ENCODE results near the gene TBC1D21.

DNA sequence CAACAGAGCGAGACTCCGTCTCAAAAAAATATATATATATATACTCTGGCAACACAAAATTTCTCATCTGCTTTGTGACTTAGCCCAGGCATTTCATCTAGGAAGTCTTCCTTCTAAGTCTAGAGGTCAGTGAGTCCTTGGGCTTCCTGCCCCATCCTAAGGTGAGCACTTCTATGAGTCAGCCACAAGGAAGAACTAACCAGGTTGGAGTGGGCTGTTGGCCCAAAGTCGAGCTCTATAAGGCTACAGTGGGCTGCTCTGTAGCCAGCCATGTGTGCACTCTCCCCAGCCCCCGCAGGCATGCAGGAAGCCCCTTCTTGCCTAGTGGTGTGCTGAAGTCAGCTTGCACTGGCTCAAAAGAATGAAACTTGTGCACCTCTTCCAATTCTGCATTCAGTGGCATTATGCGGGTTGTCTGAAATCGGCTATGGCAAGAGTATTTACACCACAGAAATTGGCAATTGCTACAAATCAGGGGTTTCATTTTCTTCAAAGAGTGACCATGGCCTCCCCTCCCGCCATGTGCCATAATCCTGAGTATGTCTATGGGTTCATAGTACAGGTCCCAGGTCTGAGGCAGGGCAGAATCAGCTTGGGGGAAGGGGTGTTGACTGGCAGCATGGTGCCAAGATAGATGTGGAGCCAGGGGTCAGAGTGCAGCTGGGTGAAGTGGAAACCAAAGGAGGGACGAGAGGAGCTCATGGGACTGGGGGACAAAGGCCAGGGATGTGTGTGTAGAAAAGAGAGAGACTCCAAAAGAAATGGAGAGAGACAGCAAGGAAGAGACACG, 30.9 kb downstream of the TBC1D21 start:
- TF ChIP-seq, protein P1, sequence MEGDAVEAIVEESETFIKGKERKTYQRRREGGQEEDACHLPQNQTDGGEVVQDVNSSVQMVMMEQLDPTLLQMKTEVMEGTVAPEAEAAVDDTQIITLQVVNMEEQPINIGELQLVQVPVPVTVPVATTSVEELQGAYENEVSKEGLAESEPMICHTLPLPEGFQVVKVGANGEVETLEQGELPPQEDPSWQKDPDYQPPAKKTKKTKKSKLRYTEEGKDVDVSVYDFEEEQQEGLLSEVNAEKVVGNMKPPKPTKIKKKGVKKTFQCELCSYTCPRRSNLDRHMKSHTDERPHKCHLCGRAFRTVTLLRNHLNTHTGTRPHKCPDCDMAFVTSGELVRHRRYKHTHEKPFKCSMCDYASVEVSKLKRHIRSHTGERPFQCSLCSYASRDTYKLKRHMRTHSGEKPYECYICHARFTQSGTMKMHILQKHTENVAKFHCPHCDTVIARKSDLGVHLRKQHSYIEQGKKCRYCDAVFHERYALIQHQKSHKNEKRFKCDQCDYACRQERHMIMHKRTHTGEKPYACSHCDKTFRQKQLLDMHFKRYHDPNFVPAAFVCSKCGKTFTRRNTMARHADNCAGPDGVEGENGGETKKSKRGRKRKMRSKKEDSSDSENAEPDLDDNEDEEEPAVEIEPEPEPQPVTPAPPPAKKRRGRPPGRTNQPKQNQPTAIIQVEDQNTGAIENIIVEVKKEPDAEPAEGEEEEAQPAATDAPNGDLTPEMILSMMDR (conservative IDR thresholded peaks at IDR 0.05; ENCODE audit: low read depth, low read length): no peak
- no peak for TF ChIP-seq EZH2 (IDR thresholded peaks at IDR 0.05; ENCODE audit: borderline replicate concordance, low read depth, low read length, poor library complexity, severe bottlenecking)

All from A673 (cell line).